GM12872 (cell line): ENCODE results near the gene FSTL5.

Experiments used
- TF ChIP-seq, protein P1 (sequence below): IDR thresholded peaks from 3 replicates; pipeline ENCODE4 v1.5.1; 2011; ENCODE audit warnings: low read depth, mild to moderate bottlenecking, low read length, moderate library complexity; ENCODE audit not compliant: insufficient read depth

FSTL5 gene

DNA sequence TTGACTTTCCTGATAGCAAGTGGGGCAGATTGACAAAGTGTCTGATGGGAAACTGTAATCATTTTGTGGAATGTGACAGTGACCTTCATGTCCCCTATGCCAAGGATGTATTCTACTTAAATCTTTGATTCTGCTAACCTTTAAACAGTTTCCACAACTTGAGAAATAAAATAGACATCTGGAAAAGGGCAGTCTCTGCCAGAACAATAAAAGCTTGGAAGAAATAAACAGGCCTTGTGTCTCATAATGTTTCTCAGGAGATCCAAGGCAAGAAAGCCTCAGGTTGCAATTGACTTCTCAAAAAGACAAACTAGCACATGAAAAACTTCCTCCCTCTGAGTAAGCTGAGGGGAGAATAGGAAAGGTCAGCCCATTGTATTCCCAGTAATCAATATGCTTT is 174.9 kb downstream of the FSTL5 start:
- TF ChIP-seq, protein P1, sequence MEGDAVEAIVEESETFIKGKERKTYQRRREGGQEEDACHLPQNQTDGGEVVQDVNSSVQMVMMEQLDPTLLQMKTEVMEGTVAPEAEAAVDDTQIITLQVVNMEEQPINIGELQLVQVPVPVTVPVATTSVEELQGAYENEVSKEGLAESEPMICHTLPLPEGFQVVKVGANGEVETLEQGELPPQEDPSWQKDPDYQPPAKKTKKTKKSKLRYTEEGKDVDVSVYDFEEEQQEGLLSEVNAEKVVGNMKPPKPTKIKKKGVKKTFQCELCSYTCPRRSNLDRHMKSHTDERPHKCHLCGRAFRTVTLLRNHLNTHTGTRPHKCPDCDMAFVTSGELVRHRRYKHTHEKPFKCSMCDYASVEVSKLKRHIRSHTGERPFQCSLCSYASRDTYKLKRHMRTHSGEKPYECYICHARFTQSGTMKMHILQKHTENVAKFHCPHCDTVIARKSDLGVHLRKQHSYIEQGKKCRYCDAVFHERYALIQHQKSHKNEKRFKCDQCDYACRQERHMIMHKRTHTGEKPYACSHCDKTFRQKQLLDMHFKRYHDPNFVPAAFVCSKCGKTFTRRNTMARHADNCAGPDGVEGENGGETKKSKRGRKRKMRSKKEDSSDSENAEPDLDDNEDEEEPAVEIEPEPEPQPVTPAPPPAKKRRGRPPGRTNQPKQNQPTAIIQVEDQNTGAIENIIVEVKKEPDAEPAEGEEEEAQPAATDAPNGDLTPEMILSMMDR: no peak

DNA sequence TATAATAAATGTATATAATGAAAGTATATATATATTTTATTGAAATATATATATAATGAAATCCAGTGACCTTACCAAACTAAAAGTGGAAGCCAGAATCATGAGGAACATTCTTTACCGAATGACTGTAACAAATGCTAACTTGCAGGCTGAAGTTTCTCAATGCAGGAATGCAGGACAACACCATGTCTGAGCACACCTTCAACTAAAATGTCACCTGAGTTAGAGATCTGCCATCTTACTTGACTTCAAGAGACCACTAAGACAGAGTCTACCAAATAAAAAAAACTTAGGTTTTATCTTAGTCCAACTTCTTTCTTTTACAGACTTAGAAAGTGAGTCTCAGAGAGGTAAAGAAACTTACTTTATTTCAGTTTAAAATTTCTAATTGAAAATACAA is 176.2 kb downstream of the FSTL5 start:
- TF ChIP-seq, protein P1: no peak

DNA sequence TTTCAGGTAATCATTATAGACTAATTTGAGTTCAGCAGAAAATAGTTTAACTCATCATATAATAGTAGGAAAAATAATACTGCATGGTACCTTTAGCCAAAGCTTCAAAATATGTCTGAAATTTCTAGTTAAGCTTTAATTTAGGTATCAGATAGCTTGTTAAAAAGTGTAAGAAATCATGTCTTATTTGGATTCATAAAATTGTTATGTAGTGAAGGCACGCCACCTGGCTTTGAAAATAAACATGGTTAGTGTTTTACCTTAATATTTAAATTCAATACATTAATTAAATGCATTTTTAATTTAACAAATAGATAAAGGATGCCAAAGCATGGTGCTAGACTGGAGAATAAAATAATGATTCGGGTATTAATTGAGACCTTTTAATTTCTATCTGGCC is 211.4 kb downstream of the FSTL5 start:
- TF ChIP-seq, protein P1: no peak; the same call in 2 of the 3 replicates

DNA sequence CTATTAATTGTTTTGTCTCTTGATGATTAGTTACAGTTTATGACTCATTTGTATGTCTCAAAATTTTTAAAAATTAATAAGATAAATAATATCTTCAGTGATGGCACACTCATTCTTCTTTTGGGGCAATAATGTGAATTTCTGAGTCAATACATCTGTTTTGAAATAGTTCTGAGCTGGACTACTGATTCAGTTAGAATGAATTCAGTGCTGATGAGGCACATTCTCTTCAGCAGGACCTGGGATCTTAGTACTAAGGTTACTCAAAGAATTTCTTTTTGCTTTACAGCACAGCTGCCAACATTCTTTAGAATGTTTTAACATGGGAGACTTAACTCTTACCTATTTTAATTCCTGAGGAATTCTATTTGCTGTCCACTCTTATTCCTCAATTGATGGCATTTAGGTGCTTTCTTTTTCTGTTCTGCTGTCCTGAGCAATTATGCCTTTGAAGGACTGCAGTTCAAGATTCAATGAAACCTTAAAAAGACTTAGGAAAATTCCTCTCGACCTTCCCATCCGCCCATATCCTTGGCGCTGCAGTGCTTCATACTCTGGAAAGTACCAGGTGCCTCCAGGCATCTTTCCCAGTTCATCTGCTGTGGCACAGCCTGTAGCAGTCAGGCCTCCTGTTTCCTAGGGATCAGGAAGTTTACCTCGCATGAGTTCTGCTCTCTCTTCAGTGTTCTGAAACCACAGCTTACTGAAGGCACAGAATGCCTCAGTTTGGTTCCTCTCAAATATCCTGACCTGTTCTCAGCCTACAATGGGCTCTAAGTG is 213.7 kb downstream of the FSTL5 start:
- TF ChIP-seq, protein P1: no peak

DNA sequence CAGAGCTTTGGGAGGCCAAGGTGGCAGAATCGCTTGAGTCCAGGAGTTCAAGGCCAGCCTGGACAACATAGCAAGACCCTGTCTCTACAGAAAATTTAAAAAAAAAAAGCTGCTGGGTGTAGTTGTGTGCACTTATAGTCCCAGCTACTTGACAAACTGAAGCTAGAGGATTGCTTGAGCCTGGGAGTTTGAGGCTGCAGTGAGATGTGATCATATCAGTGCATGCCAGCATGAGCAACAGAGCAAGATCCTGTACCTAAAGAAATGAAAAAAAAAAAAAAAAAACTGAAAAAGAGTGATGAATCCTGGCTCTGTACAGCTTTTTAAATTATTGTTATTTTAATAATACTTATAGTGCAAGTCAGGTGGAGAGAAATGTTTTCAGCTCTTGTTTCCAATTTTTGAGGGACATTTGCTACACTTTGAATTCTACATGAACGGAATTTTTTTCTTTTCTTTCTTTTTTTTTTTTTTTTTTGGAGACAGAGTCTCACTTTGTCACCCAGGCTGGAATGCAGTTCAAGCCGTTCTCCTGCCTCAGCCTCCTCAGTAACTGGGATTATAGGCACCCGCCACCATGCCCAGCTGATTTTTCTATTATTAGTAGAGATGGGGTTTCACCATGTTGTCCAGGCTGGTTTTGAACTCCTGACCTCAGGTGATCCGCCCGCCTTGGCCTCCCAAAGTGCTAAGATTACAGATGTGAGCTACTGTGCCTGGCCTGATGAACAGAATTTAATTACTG is 215.6 kb downstream of the FSTL5 start:
- TF ChIP-seq, protein P1: no peak

DNA sequence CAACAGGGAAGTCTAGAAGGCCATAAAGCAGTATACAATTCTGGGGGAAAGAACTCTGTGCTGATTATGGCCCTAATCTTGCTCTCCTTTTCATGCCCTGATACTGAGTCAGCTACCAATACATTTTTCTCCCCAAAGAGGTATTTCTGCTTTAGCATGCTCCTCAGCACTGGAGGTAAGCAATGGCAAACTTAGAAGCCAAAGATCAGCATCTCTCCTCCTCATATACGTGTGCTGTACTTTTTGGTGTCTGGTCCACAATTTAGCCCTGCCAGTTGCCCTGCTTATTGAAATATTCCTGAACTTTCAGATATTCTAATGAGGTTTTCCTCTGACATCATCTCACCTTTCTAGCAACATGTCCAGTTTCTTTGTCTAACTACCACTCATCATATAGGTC is 226.2 kb downstream of the FSTL5 start:
- TF ChIP-seq, protein P1: no peak

DNA sequence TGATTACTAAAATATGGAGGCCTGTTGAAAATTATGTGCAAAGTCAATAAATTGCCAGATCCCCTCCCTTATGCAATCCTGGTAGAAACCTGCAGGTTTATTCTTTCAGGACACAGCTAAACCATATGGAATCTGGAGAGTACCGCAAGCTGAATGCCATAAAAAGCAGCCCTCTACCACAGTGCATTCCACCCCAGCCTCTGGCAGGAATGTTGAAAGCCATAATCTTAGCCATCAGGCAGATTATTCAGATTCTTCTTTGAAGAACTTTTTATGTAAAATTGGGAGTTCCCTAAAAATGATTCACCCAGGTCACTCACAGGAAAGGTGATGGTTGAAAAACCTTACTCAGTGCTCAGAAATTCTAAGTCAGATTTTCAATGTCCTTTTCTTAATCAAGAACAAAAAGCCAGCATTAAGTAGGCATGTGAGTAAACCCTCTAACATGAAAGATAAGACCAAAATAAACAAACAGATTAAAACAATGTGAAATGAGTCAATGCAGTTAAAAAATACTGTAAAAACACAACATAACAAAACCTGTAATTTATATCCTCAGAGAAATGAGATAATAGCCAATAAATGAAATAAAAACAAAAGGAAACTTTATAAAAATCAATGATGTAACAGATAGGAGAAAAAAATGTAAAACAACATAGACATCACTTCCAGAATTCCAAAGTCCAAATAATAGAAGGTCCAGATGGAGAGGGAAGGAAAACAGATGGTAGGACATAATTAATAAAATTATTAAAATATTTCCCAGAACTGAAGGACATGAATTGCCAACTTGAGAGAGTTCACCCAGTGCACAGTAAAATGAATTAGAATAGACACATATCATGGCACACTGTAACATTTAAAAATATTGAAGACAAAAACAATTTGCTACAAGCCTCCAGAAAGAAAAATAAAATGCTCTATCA is 226.9 kb downstream of the FSTL5 start:
- TF ChIP-seq, protein P1: no peak
